ENCODE data around the gene XRCC3.

The XRCC3 gene

DNA sequence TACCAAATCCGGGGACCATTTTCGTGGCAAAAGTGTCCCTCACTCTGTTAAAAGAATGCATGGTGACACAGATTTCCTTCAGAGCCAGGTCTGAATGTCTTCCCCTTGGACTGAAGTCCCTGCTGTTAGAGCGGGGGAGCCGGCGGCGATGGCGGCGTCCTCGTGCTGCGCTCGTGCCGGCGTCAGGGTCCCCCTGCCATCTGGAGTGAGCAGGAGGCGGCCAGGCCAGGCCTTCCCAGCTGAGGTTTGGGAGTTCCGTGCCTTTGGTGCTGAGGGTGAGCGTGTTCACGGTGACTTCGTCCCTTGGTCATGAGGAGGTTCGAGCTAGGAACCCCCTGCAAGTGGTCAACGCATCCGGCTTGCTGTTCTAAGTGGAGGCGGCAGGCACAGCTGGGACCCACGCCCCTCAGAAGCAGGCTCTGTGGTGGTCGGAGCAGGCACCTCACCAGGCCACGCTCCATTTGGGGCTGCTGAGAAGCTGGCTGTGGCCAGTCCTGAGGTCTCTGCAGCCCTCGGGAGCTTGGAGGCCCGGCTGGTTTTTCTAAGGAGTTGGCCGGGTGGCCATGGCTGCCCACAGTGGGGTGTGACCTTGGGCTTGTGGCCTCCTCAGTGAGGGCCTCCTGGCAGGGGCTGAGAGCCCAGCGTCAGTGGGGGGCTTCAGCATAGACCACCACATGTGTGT, 9.9 kb upstream of the XRCC3 start:
- DNase-seq: no peak

DNA sequence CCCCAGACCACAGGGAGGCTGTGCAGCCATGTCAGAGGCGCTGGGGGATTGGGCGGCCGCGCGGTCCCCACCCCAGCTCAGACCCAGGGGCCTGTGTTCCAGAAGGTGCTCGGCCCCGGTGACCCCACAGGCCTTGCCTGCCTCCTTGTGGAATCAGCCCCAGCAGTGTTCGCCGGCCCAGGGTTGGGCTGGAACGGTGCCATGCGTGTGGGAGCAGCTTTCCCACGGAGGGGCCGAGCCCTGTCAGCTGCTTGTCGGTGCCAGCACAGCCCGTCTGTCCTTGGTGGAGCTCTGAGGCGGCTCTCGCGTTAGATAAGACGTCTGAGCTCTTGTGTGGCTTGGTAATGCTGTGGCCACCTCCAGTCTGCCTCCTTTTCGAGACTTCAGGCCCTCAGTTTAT, 8.9 kb upstream of the XRCC3 start:
- no peak for DNase-seq

DNA sequence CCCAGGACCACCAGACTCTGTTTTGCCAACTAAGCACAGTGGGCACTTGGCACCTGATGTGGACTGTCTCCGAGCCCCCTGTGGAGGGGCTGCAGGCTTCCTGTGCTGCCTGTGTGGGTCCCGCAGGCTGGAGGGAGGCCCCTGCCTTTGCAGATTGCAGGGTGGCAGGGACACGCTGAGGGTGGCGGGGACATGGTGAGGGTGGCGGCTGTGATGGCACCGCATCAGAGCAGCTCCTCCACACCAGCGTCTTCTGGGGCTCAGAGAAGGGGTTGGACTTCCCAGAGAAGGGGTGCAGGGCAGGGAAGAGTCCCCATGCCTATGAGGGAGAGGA, 8.5 kb upstream of the XRCC3 start:
- no peak for DNase-seq

DNA sequence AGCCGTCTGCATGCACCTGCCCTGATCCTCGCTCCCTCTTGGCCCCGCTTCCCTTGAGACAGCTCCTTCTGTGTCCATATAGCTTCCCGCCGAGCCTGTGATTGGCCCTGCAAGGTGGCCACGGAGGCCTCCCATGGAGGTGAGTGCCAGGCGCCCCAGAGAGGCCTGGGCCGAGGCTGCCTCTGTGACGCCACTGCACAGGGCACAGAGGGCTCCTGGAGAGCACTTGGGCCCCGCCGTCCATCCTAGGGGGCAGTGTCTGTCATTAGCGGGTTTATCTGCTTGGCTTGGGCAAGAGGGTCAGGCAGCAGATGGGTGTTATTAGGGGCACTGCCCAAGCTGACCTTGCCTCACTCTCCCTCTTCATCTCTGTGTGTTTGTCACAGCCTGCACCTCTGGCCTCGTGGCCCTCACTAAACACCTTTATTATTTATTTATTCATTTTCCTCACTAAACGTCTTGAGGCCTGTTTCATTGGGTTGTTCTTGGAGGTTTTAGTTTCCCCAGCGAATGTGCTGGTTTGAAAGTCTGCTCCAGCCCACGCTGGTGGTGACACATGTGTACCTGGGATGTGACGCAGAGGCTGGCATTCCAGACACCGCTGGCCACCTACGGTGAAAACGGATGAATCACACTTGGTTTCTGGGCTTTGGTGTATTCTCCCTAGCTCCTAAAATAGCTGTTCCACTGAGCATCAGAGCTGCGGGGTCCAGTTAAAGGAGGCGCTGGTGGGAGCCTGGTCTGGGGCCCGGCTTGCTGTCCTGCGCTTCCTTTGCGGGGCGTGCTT, 6.3 kb upstream of the XRCC3 start:
- DNase-seq: no peak

DNA sequence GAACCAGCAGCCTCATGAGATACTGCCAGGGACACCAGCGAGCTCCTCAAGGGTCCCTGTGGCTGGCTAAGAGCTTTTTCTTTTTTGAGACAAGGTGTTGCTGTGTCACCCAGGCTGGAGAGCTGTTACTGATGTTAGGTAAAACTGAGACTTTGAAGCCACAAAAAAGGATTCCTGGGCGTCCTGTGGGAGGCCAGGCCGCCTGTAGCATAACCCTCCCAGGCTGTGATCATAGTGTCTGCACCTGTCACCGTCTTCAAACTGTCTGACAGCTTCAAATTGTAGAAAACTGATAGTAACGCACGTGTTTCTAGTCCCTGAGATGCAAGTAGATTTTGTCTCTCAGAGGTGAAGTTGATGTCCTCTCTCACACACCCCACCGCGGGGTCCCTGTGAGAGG, 4.5 kb upstream of the XRCC3 start:
- DNase-seq: no peak

DNA sequence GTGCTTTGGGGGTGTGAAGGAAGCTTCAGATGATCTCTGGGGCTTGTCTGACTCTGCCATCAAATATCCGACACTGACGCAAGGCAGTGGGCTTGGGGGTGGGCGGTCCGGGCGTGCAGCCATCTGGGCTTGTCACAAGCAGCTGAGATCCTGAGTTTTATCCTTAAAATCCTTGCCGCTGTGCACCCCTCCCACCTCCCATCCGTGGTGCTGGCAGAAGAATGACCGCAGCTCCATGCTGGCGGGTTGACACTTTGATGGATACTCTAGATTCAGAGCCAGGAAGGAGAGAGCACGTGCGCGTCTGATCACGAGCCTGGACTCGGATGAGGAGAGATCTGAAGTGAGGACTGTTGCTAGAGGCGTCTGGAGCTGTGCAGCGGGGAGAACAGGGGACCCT, 3.3 kb upstream of the XRCC3 start:
- no peak for DNase-seq

DNA sequence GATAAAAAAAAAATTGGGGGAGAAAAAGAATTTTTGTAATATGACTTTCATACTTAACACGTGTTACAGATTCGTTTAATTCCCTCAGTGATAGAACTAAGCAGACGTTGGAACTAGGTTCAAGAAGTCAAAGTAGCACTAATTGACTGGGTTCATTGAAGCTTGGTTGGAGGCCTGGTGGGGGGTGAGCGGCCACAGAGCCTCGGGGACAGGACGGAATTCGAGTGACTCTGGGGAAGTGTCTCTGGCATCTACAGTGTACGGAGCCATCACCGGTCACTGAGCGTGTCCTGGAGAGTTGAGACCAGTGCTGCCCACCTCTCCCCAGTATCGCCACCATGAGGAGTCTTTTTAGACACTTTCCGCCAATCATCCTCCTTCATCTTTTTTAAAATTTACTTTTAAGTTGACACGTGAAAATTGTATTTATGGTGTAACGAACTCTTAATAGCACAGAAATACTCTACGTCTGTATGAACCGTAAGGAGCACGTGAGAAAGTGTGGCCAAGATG, 1.7 kb upstream of the XRCC3 start:
- DNase-seq: no peak

DNA sequence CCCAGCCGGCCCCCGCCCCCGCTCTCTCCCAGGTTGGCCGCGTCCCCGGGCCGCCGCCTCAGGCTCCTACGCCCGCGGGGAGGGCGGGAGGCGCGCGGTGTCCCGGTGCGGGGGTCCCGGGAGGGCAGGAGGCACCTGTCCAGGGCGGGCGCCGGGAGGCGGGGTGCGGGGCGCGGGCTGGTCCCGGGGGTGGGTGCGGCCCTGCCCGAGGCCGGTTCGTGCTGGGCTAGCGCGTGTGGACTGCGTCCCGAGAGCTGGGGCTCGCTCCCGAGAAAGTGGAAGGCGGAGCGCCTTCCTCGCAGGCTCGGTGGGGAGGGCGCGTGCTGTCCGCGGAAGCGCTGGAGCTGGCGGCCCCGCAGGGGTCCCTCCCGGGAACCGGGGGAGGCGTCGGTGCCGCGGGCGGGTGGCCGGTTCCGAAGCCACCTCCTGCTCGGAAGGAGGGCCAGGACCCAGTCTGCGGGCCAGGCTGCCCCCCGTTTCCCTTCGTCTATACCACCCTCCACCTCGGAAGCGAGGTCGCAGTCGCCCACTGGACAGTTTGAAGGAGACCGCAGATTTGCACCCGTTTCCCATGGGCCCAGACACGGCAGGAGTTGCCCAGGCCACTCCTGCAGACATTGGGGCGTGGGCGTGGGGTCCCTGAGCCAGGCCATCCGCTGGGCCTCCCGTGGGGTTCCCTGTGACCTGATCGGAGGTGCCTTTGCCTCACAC, 995 bp upstream of the XRCC3 start:
- no peak for DNase-seq

DNA sequence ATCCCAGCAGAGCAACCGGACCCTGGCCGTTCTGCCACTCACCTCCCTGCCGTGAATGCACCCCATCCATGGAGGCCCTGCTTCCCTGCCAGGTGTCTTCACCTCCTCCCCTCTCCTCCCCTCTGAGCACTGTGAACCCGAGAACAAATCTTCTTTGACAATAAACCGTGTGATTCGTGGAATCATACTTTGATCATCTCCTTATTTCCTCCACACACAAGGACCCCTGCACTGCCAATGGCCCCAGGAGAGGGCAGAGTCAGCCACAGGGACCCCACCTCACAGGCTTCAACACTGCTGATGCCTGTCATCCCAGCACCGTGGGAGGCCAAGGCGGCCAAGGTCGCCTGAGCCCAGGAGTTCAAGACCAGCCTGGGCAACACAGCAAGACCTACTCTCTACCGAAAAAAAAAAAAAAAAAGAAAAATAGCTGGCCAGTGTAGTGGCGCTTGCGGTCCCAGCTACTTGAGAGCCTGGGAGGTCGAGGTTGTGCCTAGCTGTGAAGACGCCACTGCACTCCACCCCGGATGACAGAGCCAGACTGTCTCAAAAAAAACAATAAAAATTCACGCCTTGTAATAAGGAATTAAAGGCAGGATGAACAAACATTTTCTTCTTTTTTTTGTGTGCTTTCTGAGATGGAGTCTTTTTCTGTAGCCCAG, 1.1 kb downstream of the XRCC3 start:
- no peak for DNase-seq

DNA sequence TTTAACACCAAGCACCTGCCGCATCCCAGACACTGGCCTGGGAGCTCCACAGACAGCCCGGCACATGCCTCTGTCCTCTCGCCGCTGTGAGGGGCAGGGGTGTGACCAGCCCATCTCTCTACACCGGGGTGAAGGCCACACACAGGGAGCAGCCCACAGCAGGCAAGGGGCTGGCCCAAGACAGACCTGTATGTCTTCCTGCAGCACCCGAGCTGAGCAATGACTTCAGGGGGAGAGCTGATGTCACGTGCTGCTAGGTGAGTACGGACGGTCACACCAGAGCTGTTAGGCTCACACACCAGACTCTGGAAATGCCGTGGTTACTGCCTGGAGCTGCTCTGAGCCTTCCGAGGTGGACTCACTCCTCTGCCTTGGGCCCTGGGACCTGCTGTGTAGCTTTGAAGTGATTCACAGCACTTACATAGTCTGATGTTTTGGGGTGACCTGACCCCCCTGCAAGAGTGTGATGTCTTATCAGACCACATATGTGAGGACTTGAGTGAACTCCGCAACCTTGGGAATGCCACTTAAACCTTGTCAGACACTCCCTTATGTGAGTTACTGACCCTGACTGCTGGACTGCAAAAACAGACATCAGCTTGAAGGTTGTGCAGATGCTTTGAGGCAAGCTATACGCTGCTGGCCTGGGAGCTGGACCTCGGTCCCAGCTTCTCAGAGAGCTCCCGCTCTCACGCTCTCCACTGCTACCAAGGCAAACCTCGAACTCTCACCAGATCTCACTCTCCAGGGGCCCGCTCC, 1.8 kb downstream of the XRCC3 start:
- no peak for DNase-seq

DNA sequence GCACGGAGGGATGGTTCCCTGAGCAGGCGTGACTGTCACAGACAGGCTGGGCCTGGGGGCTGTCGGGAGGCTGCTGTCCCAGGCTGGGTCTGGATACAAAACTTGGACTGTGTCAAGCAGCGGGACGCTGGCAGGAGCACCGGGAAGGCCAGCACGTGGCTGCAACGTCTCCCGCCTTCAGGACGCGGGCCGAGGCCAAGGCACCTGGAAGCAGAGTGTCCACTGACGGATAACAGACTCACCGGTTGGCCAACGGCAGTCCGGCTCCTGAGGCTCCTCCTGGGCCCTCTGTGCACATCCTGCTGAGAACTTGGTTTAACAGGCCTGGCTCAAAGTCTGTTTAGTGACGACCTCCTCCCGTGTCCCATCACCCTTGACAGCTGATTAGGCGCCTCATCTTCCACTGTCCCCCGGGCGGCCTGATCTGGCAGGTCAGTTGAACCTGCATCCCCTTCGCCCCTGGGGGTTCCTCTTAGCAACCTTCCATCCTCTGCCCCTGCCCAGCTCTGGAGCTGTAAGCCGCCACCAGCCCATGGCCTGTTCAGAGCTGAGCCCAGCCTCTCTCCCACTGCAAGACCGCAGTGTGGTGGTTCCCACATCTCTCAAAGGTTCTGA, 2.5 kb downstream of the XRCC3 start:
- no peak for DNase-seq

DNA sequence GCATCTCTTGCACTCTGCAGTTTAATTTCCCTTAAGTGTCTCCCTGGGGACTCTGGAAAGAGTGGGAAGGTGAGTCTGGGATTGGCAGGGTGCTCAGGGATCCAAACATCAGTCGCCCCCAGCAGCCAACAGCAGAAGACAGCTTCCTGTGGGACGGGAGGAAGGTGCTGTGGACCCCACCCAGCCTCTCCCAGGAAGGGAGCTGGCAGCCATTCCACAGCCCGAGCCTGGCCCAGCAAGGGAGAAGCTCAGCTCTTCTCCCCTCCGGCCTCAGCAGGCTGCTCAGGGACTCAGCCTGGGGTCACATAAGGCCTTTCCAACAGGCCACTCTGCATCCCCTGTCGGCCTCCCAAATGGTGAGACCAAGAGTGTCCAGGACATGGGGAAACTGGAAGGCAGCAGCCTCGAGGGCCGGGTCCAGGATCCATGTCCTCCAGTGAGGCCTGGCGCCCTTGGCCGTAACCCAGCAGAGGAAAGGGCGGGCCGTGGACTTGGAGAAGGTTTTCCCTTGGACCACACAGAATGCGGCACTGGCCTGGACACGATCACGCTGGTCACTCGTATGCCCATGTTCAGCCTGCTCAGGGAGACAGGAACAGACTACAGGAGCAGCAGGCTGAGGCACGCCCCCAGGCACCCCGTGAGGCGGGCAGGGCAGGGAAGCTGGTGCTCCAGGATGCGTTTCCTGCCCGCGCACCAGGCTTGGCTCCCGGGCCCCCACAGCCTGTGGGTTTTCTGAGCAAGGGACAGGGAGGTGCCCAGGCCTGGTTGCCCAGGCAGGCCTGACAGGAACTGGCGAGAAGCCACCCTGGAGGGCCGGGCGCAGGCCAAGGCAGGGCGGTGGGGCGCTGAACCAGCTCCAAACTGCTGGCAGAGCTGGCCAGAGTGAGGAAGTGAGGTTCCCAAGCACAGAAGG, 3.5 kb downstream of the XRCC3 start:
- DNase-seq: no peak

DNA sequence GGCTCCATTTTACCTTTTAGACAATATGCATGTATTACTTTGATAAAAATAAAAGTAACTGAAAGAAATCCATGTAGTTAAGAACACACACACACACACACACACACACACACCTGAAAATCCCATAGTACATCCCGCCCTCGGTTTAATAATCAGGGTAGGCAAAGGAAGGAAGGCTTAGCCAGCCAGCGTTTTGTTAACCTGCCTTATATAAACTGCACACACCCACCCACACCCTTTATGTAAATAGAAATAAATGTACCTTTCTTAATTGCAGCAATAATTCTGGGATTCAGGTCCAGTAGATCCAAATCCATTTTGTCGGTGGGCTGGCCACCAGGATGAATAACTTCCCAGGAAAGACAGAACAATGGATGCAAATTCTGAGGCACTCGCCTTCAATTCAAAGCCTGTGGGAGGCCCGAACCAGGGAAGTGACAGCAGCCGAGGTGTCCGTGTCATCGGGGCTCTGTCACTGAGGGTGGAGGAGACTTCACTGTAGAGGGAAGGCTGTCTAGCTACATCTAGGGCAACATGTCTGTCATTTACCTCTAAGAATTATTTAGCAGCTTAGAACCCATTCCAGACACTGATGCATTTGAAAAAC, 4.4 kb downstream of the XRCC3 start:
- DNase-seq: no peak

DNA sequence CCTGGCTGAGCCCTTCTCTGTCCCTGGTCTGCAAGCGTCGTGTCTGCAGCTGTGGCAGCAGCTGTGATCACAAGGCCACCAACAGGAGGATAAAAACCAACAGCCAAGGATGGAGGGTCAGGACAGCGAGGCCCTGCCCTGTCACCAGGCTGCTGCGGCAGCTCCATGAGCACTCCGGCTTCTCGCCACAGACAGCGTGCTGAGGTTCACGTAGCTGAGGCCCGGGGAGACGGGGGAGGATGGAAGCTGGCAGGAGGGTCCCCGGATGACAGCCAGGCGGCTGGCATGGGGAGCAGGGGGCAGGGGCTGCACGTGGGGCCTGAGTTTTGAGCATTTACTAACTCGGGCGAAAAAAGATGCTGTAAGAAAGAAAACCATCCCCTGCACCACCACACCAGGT, 5.4 kb downstream of the XRCC3 start:
- DNase-seq: no peak

DNA sequence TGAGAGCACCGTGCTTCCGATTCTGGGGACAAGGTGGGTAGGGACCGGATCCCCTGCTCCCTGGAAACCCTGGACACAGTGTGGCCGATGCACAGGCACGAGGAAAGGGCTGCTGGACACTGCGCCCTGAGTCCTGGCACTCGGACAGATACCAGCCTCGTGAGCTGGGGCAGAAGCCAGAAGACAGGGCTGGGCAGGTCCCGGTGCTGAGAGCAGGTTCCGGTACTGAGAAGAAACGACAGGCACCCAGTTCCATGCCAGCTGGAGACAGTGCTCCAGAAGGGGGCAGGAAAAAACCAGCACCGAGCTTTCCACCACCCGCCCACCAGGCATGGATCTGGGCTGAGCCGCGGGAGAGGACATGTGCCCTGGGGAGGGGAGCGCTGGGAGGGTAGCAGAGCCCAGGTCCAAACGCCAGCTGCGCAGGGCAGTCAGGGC, 6.5 kb downstream of the XRCC3 start:
- DNase-seq: no peak

DNA sequence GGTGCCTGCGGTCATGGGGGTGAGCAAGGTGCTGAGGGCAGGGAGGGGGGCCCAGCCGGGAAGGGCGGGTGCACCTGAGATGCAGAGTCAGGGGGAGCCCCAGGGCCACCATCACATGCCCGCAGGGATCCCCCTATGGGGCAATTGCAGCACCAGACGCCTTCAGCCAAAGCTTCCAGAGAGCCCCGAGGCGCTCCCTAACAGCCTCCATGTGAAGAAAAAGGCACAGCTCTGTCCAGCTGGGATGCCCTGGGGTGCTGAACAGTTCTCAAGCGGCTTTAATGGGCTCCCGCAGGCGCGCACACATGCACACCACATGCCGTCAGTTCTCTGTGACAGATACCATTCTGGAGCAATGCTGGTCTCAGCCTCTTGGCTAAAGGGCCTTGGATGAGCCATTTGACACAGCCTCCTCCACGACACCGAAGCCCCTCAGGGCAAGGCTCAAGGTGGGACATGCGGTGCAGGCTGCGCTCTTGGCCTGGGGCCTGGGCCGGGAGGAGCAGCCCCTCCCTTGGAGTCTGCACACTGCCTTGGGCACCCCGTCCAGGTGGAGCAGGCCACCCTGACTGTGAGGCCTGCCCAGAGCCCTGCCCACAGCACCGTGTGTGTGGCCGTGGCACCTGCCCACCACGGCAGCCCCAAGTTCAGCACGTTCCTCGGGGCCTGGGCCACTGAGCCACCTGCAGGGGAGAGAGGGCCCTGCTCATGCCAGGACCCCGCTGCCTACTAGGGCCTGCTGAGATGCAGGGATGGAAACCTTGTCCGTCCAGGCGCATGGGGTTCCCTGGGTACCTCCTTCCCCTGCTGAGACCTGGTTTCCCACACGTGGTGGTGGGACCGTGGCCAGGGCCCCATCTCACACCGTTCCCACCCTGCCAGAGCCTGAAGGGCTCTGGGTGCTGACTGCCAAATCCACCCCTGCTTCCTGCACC, 7.7 kb downstream of the XRCC3 start:
- no peak for DNase-seq

DNA sequence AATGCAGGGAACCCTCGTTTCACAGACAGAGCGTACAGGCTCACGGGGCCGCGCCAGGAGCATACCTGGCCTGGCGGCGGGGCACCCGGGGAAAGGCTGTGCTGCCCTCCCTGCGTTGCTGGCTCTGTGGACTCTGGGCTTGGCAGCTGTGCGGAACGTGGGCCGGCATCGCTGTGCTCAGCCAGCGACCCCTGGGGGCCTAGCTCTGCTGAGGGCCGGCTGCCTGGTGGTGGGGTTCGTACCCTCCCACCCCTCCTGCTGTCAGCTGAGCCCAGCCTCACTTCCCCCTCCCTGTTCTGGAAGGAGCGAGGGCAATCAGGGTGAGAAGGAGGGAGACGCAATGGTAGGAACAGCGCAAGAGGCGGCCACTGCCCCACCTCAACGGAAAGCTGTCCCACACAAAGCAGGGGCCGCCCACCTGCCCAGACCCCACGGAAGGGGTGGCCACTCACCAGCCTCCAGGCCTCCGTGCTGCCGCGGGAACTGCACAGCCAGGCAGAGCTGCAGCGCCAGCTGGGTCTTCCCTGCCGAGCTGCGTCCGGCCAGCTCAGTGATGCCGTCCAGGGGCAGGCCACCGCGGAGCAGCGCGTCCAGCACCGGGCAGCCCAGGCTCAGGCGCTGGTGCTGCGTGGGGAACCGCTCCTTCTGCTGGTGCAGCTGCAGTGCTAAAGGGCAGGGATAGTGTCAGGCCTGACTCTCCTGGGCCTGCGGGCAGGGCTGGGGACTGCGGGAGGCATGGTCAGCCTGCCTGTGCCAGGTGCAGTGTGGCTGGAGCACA, 8.5 kb downstream of the XRCC3 start:
- DNase-seq: no peak

DNA sequence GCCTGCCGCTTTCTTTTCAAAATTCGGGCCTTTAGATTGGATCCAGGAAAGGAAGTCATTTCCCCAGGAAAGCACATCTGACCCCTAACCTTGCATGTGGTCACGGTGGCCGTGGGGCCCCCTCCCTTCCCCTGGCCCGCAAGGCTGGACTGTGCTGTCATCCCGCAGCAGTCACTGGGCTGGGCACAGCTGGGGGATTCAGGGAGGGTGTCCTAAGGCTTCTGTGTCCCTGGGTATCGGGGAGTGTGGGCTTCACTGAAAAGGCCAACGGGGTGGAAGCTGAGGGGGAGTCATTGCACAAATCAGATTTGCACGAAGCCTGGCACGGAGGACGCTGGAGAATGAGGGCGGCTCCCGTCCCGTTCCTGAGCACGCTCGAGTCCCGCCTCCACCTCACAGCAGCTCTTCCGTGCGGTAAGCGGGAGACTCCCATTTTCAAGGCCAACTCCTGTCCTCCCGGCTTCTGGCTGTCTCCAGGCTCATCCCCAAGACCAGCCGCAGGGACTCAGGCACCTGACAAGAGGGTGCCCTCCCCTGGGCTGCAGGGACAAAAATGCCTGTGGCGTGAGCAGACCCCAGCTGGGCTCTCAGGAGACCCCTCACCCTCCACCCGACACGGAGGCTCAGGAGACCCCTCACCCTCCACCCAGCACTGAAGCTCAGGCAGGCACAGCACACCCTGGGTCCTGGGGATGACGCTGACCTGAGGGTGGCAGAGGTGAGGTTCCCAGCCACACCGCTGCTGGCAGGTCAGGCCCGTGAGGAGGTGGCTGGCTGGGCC, 9.6 kb downstream of the XRCC3 start:
- no peak for DNase-seq

All from NCI-H1417 treated with DMSO at 0.1 percent for 48 hours (cell line).